Myocyte (in vitro differentiated cells): ENCODE measurements around the gene SCGB1C1. TPM values are rescaled to one million over a fixed set of nuclear protein-coding genes. Genes with fewer than 3 reads are reported as not detected.
"Not testable (repeated sequence)": the region's sequence is repeated elsewhere in the genome, so short reads cannot be mapped to it uniquely, and the experiment has no call there.

ENCODE experiments used
- DNase-seq: peaks from one replicate; pipeline ENCODE4 v3.0.0-alpha.2; 2012; ENCODE audit warnings: low read depth
- polyA plus RNA-seq: library from polyadenylated mRNA; unstranded; fragments of >200 nt; gene quantifications from one replicate; pipeline ENCODE4 v1.2.1, GENCODE V29; 2012; ENCODE audit warnings: missing spikeins
- total RNA-seq: library from RNA; depleted of rRNA; stranded (reverse); fragments of >200 nt; gene quantifications from 2 replicates; pipeline ENCODE4 v1.2.3, GENCODE V29; 2014

Gene SCGB1C1
- 0.75 TPM in 1 of 2 replicates, not detected in the other for total RNA-seq
- polyA plus RNA-seq, result not detected

DNA sequence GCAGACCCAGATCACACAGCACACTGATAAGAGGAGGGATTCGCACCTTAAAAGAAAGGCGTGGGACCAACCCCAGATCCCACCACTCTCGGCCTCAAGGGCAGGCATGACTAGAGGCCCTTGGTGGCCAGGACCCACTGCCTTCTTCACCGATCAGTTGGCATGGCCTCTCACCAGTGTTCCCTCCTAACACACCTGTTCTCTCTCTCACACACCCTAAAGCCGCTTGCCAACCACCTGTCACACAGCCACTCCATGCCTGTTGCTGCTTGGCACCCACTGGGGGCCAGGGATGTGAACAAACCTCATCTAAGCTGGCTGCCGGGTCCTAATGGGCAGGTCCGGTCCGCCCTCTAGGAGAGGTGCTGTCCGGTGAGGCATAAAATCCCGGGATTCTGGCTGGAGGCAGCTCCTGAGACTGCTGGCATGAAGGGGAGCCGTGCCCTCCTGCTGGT is at the start of gene SCGB1C1:
SCGB1C1 (plus strand) TSS at position 405 of the 455 bp plus-strand sequence; CDS start at position 427, 22 bp downstream.
- DNase-seq, result not testable (repeated sequence)

DNA sequence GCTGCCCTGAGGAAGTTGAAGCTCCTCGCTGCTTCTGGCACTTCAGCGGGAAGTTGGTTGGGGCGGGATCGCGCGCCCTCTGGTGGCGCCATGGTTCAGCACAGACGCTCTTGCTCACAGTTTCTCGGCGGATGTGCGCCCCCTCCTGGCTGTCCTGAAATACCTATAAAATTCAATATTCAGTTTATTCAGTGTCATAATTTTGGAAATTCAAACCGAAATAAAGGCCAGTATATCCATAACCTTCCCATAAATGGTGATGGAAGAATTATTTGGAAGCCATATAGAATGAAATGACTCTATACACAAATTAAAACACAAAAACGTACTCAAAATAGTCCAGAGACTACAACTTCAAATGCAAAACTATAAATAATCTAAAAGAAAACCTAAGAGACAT is 12.6 kb upstream of the SCGB1C1 start:
- DNase-seq, result not testable (repeated sequence)

DNA sequence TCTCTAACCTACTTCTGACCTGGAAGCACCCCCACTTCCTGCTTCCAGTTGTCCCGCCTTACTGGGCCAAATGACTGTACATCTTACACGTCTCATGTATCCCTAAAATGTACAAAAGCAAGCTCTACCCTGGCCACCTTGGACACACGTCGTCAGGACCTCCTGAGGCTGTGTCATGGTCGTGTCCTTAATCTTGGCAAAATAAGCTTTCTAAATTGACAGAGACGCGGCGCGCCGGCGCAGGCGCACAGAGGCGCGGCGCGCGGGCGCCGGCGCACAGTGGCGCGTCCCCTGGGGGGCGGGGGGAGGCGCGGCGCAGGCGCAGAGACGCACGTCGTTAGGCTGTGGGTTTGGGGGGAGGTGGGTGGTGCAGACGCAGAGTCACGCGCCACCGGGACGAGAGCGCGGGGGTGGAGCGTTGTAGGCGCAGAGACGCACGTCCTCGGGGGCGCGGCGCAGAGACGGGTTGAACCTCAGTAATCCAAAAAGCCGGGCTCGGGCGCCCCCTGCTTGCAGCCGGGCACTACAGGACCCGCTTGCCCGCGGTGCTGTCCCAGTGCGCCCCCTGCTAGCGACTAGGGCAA is 3.6 kb upstream of the SCGB1C1 start:
- DNase-seq, result not testable (repeated sequence)

DNA sequence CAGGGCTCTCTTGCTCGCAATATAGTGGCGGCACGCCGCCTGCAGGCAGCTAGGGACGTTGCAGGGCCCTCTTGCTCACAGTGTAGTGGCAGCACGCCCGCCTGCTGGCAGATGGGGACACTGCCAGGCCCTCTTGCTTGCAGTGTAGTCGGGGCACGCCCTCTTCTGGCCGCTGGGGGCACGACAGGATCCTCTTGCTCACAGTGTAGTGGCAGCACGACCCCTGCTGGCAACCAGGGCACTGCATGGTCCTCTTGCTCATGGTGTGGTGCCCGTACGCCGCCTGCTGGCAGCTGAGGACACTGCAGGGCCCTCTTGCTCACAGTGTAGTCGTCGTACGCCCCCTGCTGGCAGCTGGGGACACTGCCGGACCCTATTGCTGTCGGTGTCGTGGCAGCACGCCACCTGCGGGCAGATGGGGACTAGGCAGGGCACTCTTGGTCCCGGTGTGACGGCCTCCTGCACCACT is 3.0 kb upstream of the SCGB1C1 start:
- DNase-seq, result not testable (repeated sequence)

DNA sequence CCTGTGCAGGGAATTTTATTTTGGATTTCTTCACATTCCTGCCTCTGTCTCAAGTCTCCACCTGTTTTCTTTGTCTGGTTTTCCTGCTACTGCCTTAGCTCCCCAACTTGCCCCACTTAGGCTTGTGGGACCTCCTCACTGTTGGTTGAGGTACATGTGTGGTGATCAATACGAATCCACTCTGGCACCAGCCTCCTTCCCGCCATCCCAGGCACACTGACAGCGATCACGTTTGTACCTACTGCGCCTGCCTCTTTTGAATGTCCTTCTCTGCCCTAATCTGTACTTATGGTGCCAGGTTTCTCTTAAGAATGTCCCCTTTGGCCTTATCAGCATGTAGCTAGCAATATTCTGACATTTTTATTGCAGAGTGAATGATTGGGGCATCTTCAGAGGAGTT is 2.3 kb upstream of the SCGB1C1 start:
- DNase-seq, result not testable (repeated sequence)

DNA sequence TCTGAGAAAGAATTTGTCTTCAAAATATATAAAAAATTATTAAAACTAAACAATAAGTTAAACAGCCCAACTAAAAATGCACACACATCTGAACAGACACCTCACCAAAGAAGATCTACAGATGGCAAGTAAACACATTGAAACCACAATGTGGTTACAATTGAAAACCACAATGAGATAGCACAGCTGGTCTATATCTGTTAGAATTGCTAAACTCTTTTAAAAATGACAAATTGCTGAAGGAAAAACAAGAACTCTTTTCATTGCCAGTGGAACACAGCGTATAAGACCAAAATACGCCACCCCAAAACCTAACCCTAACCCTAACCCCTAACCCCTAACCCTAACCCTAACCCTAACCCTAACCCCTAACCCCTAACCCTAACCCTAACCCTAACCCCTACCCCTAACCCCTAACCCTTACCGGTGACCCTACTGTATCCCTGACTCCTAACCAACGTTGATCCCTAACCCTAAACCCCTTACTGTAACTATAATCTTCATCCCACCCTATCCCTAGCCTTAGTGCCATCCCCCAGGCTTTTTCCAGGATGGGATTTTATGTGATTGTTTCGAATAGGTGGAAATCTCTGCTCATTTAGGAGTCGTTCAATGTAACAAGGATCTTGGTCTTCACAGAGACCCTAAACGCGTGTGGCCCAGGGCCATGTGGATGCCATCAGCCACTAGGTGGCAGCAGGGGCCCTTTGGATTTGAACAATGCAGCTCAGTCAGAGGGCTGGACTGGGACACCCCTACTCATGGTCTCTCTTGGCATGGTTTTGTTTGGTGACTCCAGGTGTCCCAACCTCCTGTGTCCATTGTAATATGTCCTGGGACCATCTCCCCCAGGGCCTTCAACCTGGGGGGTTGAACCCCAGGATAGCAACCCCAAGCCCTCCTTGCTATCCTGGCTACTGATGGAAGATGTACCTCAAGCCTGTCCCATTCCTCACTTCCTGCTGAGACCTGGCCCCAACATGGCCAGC is 1.1 kb upstream of the SCGB1C1 start:
- DNase-seq, result not testable (repeated sequence)

DNA sequence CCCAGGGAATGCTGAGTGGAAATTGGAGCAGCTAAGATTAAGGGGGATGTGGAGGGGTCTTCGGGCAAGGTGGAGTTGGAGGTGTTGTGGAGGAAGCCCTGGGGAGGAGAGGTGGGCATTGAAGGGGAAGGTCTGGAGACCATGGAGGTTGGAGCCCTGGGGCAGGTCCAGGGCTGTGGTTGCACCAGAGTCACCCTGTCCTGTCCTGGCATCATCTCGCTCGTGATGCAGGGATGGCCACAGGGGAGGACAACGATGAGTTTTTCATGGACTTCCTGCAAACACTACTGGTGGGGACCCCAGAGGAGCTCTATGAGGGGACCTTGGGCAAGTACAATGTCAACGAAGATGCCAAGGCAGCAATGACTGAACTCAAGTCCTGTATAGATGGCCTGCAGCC is 603 bp downstream of the SCGB1C1 start:
- DNase-seq, result not testable (repeated sequence)

DNA sequence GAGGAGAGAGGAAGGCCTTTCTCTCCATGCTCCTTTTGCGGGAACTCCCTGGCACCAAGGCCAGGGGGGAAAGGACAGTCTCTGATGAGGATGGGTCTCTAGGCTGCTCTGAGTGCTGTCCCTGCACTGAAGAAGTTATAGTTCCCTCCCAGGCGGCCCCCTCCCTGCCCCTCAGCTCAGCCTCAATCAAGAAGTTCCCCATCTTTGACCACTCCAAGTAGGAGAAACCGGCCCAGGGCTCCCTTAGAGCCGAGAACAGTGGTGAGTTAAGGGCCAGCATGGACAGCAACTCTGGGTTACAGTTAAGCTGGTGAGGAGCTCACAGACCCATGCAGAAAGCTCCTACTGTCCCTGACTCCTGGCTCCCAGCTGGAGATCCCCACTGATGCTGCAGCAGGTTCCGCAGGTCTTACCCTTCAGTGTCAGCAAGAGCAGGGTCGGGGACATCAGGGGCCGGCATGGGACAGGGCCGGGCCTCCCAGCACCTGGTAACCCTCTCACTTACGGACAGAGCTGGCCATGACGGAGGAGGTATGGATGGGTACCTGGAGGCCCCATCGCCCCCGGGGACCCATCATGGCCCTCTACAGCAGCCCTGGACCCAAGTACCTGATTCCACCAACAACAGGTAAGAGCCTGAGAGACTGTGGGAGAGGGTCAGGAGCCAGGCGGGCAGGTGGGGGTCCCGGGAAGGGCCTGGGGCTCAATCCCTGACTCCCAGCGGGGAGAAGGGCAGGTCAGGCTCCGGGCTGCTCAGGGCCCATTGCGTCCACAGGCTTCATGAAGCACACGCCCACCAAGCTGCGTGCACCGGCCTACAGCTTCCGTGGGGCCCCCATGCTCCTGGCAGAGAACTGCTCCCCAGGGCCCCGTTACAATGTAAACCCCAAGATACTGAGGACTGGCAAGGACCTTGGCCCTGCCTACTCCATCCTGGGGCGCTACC is 4.2 kb downstream of the SCGB1C1 start:
- DNase-seq, result no peak

DNA sequence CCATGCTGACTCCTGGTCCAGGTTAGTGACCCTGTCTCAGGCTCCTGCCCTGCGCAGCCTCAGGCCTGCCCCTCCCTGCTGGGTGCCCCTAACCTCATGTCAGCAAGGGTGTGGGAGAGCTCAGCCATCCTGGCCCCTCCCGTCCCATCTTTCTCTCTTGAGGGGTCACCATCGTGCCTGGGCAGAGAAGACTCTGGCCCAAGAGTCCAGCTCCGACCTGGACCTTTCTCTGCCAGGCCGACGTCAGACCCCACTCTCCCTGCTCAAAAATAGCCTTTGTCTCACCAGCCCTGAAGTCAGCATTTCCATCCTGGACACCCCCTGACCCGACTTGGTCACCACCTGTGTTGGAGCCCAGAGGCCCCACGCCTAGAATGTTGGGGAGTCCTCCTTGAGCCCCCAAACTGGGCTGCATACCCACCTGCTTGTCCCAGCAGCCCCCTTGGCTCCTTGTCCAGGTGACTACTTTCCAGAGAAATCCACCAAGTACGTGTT is 4.9 kb downstream of the SCGB1C1 start:
- DNase-seq, result no peak

DNA sequence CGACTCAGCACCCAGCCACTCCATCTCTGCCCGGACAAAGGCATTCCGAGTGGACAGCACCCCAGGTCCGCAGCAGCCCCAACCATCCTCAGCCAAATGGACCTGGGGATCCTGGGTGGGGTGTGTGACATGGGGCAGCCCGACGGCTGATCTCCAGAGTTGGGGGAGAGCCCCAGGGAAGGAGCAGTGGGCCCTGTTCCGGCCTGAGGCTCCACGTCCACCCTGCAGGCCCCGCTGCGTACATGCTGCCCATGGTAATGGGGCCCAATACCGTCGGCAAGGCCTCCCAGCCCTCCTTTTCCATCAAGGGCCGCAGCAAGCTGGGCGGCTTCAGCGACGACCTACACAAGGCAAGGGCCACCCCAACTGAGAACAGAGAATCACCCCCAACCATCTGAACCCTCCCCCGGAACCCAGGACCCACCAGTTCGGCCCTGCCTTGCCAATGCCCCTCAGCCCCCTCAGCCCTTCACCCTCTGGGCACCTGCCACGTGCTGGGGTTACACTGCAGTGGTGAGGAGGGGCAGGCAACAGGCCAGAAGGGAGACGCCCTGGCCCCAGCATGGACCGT is 5.4 kb downstream of the SCGB1C1 start:
- DNase-seq, result no peak

DNA sequence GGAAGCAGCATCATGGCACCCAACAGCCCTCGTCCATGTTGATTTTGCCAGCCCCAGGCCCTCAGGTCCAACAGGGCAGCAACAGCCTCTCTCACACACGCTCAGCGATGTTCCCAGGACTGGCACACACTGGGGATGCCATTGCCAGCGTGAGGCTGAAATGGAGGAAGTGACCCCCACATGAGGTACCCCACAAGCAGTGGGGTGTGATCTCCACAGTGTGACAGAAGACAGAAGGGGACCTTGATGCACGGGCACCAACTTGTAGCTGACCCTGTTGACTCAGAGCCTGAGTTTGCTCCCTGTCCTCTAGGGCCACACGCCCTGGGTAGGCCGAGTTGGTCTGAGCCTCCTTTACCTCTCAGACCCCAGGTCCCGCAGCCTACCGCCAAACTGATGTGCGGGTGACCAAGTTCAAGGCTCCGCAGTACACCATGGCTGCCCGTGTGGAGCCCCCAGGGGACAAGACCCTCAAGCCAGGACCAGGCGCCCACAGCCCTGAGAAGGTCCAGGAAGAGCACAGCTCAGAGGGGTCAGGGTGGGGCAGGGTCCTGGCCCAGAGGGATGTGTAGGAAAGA is 6.2 kb downstream of the SCGB1C1 start:
- no peak for DNase-seq

DNA sequence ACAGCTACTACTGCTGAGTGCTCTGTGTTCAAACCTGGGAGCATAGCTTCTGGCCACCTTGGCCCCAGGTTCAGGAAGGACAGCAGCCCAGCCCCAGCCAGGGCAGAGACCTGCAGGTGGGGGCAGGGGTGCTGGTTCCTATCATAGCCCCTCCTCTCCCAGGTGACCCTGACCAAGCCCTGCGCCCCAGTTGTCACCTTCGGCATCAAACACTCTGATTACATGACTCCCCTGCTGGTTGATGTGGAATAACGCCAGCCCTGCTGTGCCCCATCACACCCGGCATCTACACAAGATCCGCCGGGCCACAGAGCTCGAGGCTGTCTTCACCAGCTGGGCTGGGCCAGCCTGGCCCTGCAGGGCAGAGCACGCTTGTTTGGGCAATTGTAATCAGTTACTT is 6.9 kb downstream of the SCGB1C1 start:
- no peak for DNase-seq

DNA sequence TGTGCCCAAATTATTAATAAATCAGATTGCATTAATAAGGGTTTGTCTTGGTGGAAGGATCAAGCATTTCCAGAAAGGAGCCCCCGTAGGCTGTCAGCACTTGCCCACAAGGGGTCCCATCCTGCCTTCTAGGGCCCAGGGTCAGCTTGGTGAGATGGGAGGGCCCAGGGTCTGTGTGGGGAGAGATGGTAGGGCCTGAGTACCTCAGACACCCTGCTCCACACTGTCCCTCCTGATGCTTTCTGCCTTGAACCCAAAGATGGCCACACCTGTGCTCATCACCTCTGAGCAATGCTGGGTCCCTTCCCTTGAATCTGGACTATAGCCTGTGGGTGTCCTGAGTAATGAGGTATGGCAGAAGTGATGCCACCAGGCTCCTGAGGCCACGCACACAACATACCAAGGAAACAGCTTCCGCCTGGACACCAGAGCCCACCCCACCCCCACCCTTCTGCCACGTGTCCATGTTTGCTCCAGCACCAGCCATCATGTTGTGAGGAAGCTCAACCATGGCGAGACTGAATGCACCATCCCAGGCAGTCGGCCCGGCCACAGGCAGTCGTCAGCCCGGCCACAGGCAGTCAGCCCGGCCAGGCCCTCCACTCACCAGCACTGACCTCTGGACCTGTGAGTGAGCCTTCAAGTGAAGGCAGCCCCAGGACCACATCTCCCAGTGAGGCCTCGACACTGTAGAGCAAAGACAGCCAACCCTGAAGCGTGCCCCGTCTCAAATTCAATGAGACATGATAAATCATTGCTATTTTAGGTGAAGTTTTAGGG is 7.5 kb downstream of the SCGB1C1 start:
- no peak for DNase-seq

DNA sequence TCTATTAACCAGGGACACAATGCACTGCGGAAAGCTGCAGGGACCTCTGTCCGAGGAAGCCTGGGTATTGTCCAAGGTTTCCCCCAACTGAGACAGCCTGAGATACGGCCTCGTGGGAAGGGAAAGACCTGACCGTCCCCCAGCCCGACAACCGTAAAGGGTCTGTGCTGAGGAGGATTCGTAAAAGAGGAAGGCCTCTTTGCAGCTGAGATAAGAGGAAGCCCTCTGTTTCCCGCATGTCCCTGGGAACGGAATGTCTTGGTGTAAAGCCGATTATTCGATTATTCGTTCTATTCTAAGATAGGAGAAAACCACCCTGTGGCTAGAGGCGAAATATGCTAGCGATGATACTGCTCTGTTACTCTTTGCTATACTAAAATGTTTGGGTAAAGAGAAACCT is 9.1 kb downstream of the SCGB1C1 start:
- no peak for DNase-seq

DNA sequence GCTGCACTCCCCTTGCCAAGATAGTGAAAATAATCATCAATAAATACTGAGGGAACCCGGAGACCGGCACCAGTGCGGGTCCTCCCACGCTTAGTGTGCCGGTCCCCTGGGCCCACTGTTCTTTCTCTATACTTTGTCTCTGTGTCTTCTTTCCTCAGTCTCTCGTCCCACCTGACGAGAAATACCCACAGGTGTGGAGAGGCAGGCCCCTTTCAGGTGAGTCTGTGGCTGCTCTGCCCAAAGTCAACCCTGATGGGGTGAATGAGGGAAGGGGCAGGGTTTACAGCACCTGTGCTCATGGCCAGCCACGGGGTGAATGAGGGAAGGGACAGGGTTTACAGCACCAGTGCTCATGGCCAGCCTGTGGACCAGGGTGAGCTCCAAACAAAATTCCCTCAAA is 9.6 kb downstream of the SCGB1C1 start:
- DNase-seq, result no peak

DNA sequence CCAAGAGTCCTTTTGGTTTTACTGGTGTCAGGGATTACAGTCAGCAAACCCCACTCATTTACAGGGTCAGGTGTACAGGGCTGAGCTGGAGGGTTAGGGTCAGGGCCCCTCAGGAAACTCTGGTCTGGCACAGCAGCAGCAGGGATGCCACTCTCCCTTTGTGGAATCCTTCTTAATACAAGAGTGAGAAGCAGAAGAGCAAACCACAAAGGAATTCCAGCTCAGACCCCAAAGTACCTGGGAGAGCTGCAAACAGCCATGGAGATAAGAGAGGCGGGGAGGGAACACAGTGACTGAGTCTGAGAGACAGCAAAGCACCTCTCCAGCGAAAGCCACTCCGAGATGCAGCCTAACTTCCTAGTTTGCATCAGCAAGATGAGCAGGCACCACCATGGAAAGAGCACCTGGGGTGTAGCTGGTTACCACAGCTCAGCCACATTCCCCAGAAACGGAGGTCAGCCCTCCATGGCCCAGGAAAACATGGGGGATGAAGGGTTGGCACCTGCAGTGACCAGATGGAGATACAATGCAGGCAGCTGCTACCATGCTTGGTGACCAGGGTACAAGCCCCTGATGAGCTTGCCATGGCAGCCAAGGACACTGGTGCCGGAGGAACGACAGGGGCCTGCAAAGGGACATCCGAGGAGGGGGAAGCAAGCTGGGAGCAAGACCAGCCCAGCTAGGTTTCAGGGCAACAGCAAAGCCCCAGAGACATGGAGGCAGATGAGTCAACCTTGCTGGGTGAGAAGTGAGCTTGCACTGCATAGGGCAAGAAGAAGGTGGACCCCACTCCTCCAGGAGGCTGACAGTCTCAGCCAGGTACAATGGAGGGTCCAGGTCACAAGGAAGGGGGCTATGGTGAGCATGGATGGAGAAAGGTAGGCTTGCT is 10.4 kb downstream of the SCGB1C1 start:
- DNase-seq, result no peak

DNA sequence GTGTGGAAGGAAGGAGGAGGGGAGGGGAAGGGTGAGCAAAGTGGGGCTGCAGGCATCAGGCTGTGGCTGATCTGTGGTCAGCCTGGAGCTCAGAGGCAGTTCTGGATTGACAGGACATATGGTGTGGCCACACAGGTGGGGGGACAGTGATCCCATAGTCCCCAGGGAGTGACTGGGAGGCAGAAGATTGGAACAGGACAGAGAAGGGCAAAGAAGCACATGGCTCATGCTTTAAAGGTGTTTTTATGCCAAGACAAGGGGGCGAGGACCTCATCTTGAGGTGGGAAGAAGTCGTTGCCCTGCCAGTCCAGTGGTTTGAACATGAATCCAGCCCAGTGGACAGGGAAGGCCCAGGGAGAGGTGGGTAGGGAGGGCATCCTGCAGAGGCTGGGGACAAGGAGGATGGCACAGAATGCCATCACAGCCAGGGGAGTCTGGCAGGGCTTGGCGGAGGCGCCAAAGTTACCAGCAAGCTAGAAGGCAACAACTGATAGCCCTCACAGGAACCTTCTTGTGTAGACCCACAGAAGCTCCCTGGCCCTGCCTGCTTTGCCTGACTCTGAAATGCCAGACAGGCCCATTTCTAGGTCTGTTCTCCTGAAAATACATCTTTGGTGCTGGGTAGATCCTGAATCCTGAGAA is 11.2 kb downstream of the SCGB1C1 start:
- DNase-seq, result peak; percentile 78
